ENCODE results near the gene GLB1L.
A peak's percentile ranks its signal among the peaks of the same experiment; 100 is the strongest.
"Not testable (repeated sequence)": the region's sequence is repeated elsewhere in the genome, so short reads cannot be mapped to it uniquely, and the experiment has no call there.

Gene GLB1L

DNA sequence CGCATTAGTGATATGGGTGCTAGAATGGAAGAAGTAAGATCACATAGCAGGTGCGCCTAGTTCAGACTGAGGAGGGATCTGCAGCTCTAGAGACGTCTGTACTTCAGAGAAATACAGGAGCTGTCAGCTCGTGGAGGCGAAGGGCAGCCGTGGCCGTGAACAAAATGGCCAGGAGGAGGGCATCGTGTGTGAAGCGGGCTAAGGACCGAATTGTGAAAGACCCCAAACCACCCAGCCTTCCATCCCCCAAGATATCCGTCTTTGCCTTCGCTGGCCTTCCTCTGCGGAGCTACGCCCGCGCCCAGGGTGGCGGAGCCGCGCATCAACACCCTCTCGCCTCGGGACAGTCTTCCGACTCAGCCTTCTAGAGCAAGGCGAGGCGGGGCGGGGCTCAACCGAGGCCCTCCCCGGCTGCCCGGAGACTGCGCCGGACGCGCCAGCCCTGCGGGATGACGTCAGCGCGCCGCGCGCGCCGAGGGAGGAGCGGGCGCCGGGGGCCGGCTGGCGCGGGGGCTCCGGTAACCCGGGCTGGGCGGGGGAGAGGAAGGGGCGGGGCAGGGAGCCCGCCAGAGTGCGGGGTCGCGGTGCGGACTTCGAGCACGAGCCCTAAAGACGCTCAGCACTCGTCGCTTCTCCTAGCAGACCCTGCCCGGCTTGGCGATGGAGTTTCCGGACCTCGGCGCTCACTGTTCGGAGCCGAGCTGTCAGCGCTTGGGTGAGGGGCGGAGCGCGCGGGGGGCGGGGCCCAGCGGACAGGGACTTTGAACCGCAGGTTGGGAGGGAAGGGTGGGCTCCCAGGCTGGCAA lies 38.7 kb downstream of the GLB1L start, which contains the start of gene ZFAND2B:
Gene ZFAND2B, plus strand, starts transcription at position 455 of the 806 bp plus-strand sequence. Its CDS starts 206 bp downstream, at position 661.
- peaks cover 18% of the 10 kb centered on the region for H3K9me3 Mint-ChIP-seq
- TF ChIP-seq, protein P1, sequence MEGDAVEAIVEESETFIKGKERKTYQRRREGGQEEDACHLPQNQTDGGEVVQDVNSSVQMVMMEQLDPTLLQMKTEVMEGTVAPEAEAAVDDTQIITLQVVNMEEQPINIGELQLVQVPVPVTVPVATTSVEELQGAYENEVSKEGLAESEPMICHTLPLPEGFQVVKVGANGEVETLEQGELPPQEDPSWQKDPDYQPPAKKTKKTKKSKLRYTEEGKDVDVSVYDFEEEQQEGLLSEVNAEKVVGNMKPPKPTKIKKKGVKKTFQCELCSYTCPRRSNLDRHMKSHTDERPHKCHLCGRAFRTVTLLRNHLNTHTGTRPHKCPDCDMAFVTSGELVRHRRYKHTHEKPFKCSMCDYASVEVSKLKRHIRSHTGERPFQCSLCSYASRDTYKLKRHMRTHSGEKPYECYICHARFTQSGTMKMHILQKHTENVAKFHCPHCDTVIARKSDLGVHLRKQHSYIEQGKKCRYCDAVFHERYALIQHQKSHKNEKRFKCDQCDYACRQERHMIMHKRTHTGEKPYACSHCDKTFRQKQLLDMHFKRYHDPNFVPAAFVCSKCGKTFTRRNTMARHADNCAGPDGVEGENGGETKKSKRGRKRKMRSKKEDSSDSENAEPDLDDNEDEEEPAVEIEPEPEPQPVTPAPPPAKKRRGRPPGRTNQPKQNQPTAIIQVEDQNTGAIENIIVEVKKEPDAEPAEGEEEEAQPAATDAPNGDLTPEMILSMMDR (IDR thresholded peaks at IDR 0.05), result no peak
- H3K27ac Mint-ChIP-seq, result peak within 1 kb of the TSS; percentile 97
- peaks cover 23% of the 10 kb centered on the region for H3K4me1 Mint-ChIP-seq
- H3K4me3 Mint-ChIP-seq, result peak within 1 kb of the TSS; percentile 92
- no peaks in the 10 kb centered on the region for H3K27me3 Mint-ChIP-seq (ENCODE audit: low read depth, poor library complexity)
- peak; percentile 96 for DNase-seq
- H3K36me3 Mint-ChIP-seq (ENCODE audit: low read depth), result peaks cover 13% of the 10 kb centered on the region

DNA sequence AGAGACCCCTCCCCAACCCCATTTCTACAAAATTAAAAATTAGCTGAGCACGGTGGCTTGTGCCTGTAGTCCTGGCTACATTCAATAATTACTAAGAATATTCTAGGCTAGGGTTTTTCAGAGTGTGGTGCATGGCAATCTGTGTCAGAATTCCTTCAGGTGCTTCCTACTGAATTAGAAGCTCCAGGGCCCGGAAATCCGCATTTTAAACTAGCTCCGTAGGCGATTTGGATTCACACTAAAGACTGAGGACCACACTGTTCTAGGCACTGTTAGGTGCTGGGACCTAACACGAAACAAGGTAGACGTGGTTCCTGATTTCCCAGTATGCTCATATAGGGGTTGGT lies 39.3 kb downstream of the GLB1L start:
- Mint-ChIP-seq H3K4me1 (peaks cover 24% of the 10 kb centered on the region), H3K27me3 (ENCODE audit: low read depth, poor library complexity) (no peaks in the 10 kb centered on the region), H3K27ac (peak overlapping the region; percentile 97), H3K4me3 (peak overlapping the region; percentile 92), H3K9me3 (peaks cover 21% of the 10 kb centered on the region), H3K36me3 (ENCODE audit: low read depth) (peaks cover 15% of the 10 kb centered on the region)
- no peak for DNase-seq
- TF ChIP-seq, protein P1 (IDR thresholded peaks at IDR 0.05), result no peak

DNA sequence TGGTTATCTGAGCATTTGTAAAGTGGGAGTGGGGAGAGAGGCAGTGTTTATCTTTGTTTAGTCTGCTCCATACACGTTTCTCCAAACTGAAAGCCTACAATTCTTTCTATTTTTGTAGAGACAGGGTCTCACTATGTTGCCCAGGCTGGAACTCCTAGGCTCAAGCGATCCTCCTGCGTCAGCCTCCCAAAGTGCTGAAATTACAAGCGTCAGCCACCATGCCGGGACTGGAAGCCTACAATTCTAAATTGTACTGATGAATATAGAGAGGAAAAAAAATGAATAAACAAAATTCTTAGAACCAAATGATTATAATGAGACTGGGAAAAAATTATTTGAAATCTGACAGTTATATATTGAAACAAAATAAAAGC lies 40.1 kb downstream of the GLB1L start:
- TF ChIP-seq, protein P1 (IDR thresholded peaks at IDR 0.05), result no peak
- Mint-ChIP-seq H3K4me3 (peak overlapping the region; percentile 40), H3K27ac (no peak overlapping the region), H3K27me3 (ENCODE audit: low read depth, poor library complexity) (no peaks in the 10 kb centered on the region), H3K9me3 (peaks cover 28% of the 10 kb centered on the region), H3K36me3 (ENCODE audit: low read depth) (peaks cover 19% of the 10 kb centered on the region), H3K4me1 (peaks cover 32% of the 10 kb centered on the region)
- no peak for DNase-seq

DNA sequence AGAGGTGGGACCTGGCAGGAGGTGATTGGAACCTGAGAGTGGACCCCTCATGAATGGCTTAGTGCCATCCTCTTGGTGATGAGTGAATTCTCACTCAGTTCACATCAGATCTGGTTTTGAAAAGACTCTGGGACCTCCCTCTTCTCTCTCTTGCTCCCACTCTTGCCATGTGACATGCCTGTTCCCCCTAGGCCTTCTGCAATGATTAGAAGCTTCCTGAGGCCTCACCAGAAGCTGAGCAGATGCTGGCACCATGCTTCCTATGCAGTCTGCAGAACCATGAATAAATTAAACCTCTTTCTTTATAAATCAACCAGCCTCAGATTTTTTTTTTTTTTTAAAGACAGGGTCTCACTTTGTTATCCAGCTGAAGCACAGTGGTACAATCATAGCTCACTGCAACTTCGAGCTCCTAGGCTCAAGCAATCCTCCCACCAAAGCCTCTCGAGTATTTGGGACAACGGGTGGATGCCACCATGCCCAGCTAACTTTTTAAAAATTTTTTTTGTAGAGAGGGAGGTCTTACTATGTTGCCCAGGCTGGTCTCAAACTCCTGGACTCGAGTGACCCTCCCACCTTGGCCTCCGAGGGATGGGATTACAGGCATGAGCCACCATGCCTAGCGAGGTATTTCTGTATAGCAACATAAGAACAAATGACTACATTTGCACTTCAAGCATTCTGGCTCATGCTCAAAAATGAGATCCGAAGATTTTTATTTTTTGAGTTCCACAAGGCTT lies 40.6 kb downstream of the GLB1L start:
- DNase-seq, result no peak
- peaks cover 34% of the 10 kb centered on the region for H3K4me1 Mint-ChIP-seq
- no peak overlapping the region for H3K4me3 Mint-ChIP-seq
- TF ChIP-seq, protein P1 (IDR thresholded peaks at IDR 0.05), result no peak
- H3K27ac Mint-ChIP-seq, result no peak overlapping the region
- peaks cover 28% of the 10 kb centered on the region for H3K9me3 Mint-ChIP-seq
- peaks cover under 1% of the 10 kb centered on the region for H3K27me3 Mint-ChIP-seq (ENCODE audit: low read depth, poor library complexity)
- H3K36me3 Mint-ChIP-seq (ENCODE audit: low read depth), result peaks cover 14% of the 10 kb centered on the region

DNA sequence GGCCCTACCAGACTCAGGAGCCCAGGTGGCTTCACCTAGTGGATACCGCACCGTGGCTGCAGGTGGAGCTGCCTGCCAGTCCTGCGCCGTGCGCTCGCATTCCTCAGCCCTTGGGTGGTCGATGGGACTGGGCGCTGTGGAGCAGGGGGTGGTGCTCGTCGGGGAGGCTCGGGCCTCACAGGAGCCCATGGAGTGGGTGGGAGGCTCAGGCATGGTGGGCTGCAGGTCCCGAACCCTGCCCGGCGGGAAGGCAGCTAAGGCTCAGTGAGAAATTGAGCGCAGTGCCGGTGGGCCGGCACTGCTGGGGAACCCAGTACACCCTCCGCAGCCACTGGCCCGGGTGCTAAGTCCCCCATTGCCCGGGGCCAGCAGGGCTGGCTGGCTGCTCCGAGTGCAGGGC lies 43.9 kb downstream of the GLB1L start:
- peaks cover 22% of the 10 kb centered on the region for H3K4me1 Mint-ChIP-seq
- not testable (repeated sequence) for H3K27me3 Mint-ChIP-seq (ENCODE audit: low read depth, poor library complexity); H3K4me3 Mint-ChIP-seq; H3K27ac Mint-ChIP-seq; DNase-seq; H3K36me3 Mint-ChIP-seq (ENCODE audit: low read depth)
- H3K9me3 Mint-ChIP-seq, result peaks cover 28% of the 10 kb centered on the region

DNA sequence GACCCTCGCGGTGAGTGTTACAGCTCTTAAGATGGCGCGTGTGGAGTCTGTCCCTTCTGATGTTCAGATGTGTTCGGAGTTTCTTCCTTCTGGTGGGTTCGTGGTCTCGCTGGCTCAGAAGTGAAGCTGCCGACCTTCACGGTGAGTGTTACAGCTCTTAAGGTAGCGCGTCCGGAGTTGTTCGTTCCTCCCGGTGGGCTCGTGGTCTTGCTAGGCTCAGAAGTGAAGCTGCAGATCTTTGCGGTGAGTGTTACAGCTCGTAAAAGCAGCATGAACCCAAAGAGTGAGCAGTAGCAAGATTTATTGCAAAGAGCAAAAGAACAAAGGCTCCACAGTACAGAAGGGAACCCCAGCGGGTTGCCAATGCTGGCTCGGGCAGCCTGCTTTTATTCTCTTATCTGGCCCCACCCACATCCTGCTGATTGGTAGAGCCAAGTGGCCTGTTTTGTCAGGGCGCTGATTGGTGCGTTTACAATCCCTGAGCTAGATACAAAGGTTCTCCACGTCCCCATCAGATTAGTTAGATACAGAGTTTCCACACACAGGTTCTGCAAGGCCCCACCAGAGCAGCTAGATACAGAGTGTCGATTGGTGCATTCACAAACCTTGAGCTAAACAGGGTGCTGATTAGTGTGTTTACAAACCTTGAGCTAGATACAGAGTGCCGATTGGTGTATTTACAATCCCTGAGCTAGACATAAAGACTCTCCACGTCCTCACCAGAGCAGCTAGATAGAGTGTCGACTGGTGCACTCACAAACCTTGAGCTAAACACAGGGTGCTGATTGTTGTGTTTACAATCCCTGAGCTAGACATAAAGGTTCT lies 44.5 kb downstream of the GLB1L start:
- H3K4me1 Mint-ChIP-seq, result peaks cover 17% of the 10 kb centered on the region
- H3K27me3 Mint-ChIP-seq (ENCODE audit: low read depth, poor library complexity); DNase-seq; H3K36me3 Mint-ChIP-seq (ENCODE audit: low read depth): not testable (repeated sequence)
- H3K27ac Mint-ChIP-seq, result peak overlapping the region; percentile 86
- H3K4me3 Mint-ChIP-seq, result peak overlapping the region; percentile 56
- peaks cover 28% of the 10 kb centered on the region for H3K9me3 Mint-ChIP-seq

Measured in nephron progenitor cell (in vitro differentiated cells).